GM21717 (cell line): ENCODE data around the gene PROX1.

Source experiments
- ATAC-seq: cut with Tn5 transposase; IDR thresholded peaks from one replicate; pipeline ENCODE4 v1.9.1; 2021; ENCODE audit warnings: mild to moderate bottlenecking, moderate library complexity; ENCODE audit not compliant: unreplicated experiment

The PROX1 gene

DNA sequence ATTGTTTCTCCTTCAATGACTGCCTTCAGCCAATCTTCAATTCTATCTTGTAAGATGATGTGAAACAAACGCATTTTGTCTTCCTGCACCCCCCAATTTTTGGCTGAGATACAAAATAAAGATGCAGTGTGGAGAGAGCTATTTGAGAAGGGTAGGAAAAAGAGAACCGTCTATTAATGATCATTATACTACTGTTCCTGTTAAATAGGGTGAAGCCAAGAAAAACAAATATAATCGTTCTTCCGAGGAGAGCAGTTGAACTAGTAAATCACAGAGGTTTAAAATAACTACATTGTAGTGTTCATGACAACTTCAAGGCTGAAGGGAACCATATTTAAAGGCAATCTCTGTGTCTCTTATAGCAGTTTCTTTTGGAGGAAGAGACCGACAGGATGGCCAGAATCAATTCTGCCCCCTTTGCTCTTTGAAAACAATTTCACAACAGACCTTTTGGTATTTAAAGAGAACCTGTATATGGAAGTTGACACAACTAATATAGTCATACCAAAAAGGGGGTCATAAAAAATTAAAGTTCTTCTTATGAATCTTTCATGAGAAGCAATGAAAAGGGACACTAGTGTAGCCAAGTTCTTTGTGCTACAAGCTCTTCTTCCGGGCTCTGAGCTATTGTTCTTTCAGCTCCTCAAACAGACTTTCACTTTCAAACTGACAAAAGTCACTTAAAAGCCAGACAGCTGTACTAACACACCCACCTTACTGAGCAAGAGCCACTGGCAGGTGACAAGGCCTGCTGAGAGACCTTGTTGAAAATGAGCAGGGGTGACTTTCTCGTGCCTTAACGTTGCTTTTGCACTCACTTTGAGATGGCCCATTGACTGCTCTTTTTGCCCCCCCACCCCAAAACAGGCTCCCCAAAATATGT, 30.9 kb downstream of the PROX1 start:
- peak; percentile 88 for ATAC-seq

DNA sequence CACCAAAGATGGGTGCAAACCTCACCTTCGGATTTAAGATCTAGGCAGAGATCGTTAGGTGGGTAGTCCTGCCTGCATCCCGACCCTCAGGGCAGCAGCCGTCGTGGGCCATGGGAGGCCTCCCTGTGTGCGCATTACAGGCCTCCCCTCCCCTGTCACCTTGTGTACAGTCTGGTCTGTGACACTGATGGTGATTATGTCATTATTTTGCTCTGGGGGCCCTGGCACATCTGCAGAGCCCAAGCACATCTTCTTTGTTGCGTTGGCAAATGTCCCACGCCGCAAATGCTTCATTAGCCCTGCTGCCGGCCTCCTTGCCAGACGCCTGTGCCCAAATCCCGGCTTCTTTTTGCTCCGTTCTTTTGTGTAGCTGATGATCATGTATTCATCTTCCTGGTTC, 31.7 kb downstream of the PROX1 start:
- no peak for ATAC-seq

DNA sequence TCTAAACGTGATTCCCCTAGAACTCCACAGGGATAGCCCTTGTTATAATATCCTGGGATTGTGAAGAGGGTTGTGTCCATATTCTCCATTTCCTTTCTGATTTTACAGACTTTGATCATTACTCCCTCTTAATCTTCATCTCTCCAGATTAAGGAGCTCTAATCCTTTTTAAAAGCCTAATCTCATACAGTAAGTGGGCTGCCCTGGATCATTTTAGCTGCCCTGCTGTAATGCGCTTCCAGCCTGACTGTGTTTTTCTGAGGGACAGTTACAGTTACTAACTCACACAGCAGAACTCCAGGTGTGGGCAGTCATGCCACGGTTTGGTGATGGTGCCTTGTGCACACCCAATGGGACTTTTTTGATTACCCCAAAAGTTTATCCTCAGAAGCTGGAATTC, 33.5 kb downstream of the PROX1 start:
- ATAC-seq, result no peak

DNA sequence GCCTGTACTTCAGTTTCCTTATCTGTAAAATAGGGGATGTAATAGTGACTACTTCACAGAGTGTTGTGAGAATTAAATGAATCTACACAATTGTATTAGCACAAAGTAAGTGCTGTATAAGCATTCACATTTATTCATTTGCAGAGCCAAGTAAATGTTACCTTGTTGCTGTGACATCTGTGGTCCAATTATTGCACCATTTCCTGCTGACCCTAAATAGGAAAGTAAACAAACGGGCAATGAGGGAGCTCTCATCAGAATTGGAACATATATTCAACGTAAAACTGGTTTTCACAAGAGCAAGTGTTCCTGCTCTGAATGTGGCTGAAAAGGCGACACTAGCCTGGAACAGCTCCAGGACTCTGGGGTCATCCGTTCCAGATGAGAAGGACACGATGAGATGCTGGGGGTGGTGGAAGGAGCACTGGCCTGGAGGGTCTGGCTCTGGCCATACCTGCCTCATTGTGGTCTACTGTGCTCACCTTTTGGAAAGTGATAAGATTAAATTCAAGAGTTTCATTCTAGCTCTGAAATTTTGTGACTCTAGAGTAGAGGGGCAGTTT, 34.5 kb downstream of the PROX1 start:
- no peak for ATAC-seq

DNA sequence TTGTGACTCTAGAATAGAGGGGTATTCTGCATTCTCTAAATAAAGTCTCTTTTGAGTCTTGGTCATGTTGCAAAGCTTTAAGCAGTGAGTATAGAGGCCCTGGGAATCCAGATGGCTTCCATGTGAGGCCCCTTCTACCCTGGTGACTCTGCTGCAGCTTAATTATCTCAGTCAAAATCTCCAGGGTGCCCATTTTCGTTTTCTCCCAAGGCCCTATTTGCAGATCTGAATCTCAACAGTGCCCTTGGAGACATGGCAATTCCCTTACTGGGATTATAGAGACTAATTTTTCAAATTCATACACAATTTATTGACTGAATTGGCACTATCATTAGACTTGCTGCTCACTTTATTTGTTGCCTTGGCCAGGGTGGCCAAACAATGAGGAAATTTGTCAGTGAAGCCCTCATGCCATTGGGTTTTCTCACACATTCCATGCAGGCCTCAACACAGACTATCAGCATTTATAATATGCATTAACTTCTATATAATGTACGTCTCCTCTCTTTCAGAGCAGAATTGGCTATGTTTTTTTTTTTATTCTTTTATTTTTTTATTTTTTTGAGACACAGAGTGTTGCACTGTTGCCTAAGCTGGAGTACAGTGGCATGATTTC, 35.1 kb downstream of the PROX1 start:
- ATAC-seq, result no peak

DNA sequence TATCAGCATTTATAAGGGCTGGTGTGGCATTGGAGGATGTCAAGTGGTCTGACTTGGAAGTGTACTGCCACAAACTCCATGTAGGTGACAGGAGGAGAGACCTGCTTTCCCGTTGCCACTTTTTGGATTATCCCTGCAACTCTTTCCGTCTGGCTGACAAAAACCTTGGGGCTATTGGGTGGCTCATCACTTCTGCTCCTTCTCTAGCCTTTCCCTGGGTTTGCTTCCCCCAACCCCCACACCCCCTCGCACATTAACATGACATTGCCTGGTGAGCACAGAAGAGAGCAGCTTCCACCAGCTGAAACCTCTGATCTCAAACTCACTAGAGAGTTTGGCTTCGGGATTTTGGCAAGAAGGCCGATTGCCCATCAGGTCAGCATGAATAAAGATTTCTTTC, 39.2 kb downstream of the PROX1 start:
- ATAC-seq, result no peak

DNA sequence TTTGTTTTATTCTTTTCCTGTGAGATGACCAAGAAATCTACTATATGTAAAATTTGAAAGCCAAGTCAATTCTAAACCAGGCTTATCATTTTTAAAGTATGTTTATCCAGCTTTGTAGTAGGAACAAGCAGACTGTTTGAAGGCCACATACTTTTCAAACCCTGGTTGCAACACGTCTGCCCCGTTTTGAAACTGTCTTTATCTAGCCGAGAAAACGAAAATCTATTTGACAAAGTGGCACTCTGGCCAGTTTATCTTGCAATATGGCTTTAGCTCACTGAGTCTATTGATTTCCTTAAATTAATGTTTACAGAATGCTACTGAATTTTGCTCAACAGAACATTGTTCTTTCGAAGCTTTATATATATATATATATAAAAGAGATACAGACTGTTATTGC, 39.7 kb downstream of the PROX1 start:
- no peak for ATAC-seq

DNA sequence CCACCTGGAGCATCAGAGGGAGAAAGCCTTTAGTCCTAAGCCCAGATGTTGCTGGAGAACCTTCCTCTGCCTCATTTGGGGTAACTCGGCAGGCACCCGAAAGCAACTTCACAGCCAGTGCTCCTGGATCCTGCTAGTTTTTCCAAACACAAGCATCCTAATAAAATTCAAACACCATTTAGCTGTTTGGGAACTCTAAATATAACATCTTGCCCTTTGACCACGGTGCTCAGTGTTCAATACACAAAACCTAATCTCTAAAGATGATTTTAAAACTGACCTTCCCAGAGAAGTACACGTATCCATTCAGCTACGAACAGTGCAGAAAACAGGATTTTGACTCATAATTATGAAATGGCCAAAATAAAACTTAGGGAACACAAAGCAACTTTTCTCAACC, 40.3 kb downstream of the PROX1 start:
- ATAC-seq, result no peak

DNA sequence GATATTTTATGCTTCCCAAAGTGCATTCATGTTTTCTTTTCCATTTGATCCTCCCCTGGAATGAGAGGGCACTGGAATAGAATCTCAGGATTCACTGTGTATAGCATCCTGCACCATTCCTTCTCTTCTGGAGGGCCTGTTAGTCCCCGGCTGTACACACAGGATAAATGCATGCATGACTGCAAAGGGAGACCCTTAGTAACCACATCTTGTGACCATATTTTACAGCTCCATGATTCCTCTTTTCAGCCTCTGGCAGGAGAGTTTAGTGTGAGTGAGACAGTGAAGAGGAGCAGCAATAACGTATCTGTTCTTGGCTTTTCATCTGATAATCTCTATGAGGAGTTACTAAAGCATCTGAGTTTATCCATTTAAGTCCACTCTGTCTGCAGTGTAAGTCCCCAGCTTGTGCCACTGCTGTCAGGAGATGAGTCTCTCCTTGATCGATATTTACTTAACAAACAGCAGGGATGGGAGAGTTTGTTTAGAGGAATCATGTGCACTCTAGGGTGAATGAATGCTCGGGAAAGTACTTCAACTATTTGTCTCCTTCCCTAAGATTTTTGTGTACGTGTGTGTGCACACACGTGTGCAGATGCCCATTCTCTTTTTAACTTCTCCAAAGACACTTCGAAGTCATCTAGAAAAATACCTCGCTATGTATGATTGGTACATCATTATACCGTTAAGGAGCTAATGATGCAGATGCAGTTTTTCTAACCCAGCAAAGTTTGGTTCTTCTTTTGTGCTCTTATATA, 41.1 kb downstream of the PROX1 start:
- ATAC-seq, result no peak

DNA sequence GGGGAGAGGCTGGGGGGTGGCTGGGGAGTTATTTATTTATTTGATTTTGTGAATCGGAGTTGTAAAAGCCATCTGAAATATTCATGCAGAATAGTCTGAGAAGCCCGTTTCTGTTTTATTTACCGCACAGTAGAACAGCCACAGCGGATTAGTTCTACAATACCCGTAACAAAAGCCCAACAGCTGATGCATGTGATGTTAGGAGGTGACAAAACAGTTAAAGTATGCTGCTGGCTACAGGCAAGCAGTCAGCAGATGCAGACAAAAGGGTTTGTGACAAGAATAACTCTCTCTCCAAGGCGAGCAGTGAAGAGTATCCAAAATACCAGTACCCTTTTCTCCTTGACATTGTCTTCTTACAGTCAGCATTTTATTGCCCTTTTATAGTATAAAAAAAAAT, 42.0 kb downstream of the PROX1 start:
- no peak for ATAC-seq

DNA sequence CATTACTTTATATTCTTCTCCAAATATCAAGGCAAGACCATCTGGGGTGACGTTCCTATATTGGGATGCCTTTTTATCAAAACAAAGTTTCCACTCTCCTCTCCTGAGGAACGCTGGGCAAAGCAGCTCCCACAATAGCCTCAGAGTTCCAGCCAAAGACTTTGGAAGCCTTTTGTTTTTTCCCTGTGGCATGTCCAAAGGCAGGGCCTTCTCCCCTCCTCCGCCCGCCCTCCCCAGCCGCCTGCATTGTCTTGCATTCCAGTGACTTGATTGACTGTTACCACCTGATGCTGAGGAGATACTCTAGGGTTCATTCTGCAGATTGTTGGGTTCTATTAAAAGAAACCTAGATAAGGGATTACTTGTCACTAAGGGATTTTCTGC, 43.5 kb downstream of the PROX1 start:
- no peak for ATAC-seq

DNA sequence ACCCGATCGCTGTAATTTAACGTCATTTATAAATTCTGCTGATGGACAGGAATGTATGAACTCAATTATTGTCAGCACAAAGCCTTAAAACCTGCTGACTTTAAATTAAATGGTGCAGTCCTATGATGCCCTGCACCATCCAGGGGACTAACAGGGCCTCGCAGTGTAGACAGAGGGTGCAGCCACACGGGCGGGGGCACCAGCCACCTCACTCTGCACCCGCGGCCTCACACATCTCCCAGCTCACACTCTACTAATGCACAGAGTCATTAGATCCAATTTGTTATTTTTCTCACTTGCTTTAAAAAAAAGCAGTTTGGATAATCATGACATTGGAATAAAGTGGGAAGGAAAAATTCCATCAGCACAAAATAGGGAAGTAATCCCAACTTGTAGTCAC, 49.7 kb downstream of the PROX1 start:
- ATAC-seq, result no peak

DNA sequence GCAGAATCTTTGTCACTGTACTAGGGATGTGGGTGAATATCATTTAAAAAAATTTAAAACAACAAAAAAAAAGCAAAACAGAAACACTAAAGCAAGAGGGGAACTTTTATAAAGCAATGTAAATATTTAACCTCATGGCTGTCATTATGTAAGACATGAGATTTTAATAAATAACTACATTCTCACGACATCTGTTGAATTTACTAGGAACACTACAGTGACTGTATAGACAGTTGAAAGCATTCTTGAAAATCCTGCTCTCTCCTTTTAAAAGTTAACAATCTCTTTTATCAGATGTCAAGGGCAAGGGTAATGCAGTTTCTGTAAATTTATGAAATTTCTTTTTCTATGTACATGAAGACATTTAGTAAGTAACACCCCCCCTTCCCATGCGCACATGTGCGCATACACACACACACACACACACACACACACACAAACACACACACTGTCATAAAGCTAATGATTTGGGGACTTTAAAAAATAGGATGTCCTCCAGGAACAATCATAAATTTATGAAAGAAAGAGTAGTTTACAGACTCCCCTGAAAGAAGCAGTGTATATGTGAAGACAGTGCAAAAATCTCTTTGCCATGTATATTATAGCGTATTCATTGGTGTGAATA, 51.7 kb downstream of the PROX1 start:
- ATAC-seq, result no peak

DNA sequence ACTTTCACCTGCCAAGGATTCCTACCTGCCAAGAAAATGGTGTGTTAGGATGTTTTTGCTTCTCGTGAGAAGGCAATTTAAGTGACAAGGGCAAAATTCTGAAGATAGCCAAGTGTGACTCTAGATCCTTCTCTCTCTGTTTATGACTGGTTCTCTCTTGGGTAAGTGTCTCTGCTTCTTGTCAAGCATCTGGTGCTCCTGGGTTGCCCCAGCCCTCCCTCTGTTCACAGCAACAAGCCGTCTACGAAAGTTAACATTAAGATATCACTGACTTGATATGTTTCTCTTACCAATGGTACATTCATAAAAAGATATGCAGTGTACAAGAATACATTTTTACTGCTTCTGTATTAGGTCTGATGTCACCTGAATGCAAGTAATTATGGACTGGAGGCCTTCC, 55.4 kb downstream of the PROX1 start:
- no peak for ATAC-seq

DNA sequence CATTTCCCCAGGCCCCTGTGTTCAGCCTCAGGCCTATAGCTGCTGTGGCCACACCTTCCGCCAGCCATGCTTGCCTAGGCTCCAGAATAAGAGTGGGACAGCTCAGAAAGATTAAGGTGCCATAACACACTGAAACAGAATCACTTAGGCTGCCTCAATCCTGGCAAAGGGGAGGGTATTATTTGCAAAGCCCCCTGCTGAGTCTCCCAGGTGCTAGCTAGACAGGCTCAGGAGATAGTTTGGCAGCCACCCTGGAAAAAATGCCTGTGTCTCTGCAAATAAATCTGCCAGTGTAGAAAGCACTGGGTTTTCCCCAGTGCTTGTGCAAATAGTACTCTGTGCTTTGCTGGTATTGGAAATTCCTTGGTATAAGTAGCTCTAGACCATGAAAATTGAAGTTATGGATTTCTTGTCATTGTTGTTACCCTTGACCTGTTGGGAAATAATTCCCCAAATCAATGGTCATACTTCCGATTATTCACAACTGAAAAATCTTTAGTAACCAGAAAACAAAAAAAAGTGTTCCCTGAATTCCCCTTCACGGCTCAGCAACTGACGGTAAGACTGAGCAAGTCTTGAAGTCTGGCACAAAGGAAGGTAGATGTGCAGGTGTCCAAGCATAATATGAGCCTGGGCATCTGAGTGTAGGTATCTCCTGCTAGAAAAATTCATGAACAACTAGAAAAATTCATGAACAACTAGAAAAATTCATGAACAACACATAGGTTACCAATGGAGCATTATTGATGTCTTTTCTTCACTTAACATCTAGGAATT, 56.9 kb downstream of the PROX1 start:
- ATAC-seq, result no peak

DNA sequence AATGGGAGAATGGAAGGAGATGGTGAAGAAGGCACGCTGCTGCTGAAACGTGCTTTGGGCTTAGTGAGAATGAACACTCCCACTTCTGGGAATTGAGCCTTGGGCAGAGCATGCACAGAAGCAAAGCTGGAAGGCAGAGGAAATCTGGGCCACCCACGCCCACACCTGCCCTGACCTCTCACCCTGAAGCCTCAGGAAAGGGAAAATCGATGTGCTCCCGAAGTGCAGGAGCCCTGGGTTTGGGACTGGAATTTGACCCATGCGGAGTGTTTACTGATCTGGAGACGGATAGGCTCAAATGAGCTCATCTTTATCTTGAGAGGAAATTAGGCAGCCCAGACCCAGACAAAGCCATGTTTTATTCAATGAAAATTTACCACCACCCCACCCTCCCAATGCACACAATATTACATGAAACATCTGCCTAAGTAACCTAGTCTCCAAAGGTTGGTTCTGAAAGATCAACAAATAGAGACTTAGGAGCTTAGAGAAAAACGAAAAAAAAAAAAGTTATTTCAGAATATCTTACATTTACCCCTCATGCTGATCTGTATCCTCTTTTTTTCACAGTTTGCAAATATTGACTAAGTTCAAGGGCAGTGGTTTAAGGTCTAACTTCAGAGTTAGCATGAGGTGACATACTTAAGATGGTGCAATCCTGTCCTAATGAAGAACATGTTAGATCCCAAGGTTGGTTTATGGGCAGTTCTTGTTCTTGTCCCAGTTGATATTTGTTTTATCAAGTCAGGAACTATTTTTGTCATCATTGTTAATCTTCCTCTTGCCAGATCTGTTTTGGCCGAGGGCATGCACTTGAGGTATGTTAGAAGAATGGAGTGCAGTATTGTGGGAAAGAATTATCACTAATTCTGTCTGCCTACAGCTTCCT, 63.0 kb downstream of the PROX1 start:
- ATAC-seq, result no peak

DNA sequence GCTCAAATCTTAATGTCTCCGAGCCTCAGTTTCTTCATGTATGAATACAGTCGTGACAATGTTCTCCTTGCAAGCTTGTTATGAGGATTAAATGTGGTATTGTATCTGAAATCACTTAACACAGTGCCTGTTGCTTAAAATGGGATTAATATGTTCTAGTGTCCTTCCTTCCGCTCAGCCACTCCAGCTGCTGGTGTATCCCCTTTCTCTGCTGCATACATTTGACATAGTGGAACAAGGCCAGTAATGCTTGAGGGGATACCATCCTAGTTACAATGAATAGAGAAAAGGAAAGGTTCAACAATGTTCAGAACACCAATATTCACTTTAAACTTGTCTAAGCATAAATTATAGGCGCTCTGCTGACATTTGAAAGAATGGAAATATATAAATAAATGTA, 64.0 kb downstream of the PROX1 start:
- ATAC-seq, result no peak

DNA sequence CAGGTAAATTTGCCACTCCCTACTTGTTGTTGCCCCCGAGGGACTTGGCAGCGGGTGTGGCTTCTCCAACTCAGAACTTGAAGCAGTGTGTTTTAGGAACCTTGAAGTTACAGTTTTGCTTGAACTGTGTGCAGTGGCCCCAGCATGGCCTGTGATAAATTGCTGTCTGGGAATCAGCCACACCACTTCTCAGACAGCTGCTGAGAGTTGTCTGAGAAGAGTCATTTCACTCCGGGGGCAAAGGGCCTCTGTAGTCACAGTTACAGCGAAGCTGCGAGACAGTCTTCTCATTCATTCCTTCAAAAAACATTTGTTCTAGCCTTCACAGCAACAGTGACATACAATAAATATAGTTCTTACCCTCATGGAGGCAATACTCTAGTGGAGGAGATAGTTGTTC, 70.3 kb downstream of the PROX1 start:
- ATAC-seq, result no peak

DNA sequence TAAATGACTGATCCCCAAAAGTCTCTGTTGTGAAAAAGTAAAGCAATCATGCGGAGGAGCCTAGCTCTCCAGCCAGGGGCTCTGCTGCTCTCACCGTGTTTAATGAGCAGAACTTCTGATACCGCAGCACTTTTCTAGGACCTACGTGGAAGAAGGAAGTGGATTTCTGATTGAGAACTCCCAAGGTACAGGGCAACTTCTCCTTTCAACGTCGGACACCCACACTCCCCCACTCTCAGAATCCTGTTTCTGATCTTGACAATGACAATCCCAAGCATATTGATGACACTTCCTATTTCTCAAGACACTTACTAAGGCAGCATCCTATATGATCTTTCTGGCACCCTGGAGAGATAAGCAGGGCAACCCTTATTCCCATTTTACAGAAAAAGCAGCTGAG, 78.4 kb downstream of the PROX1 start:
- ATAC-seq, result no peak
